Astrocyte of the hippocampus (primary cell): ENCODE results near the gene ZNF516.

Experiments
- DNase-seq: peaks from one replicate; pipeline ENCODE4 v3.0.0; 2011; ENCODE audit warnings: low read depth, low spot score

ZNF516 gene

DNA sequence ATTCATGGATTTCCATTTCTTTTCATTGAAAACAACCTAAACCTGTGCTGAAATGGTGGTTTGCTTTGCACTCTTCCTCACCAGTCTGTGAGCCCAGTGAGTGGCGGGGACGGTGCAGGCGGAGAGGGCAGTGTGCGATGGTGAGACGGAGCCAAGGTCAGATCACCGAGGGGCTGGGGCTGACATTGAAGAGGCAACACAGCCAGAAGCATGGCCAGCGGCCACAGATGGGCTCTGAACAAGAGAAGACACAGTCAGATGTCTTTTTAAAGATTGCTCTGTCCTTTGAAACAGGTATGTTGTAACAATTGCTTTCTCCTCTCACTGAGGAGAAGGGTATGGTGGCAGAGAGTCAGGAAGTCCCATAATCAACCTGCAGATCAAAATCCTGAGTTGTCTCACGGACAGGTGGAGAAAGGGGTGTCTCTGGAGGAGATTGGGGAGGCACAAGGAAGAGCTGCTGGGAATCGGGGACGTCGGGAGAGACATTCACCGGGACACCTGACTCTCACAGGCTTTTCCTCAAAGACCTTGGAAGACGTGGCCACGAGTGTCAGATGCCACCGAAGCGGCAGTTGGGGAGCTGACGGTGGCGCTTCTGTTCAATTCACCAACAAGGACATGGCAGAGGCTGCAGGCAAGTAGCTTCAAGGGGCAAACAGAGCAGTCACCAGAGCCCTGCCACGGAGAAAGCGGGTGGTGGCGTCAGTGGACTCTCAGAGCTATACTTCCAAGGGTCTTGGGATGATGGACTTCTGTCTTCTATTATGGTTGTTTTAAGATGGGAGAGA lies 12.1 kb upstream of the ZNF516 start:
- no peak for DNase-seq

DNA sequence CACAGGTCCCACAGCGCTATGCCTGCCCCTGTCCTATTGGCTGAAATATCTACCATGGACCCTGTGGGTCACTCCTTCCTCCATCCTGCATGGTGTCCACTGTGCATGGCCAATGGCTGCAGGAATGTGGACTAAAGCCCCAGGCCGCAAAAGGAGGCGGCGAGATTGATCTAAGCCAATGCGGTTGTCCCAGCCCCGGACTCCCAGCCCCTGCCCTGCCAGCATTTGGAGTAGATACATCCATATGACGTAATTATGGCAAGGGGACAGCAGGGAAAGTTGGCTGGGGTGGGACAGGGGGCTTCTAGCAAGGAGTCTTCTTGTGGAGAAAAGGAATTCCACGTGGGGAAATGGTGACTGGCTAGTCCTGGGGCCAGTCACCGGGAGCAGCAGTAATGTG lies 11.4 kb upstream of the ZNF516 start:
- DNase-seq = no peak

DNA sequence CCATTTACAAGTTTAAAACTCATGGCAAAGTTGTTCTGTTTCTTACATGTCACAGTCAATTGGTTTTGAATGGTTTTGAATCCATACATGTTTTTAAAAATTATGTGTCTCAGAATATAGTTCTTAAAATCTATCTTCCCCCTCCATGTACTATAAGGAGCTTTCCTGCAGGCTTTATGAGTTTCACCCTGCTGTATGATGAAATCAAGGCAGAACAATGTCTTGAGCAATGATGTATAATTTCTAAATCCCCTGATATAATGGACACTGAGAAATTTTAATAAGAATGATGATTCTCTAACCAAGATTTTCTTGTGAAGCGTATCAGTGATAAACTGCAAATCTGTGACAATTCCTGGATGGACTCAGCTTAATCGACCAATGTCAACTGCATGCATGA lies 10.6 kb upstream of the ZNF516 start:
- DNase-seq = no peak

DNA sequence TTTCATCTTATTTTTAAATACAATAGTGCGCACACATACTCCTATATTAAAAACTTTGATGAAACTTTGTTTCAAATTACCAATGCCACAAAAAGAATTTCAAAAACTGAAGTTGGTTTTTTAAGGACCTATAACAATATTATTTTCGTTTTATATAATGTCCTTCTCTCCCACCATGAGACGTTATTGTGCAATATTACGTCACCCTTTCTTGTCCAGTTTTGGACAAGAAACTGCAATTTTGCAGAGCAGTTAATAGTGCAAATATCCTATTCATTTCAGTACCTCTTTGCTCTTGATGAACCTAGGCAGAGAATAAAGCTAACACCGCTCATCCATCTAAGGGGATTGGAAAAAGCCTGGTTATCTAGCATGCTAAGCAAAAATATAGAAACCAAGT lies 9.7 kb upstream of the ZNF516 start:
- DNase-seq = no peak

DNA sequence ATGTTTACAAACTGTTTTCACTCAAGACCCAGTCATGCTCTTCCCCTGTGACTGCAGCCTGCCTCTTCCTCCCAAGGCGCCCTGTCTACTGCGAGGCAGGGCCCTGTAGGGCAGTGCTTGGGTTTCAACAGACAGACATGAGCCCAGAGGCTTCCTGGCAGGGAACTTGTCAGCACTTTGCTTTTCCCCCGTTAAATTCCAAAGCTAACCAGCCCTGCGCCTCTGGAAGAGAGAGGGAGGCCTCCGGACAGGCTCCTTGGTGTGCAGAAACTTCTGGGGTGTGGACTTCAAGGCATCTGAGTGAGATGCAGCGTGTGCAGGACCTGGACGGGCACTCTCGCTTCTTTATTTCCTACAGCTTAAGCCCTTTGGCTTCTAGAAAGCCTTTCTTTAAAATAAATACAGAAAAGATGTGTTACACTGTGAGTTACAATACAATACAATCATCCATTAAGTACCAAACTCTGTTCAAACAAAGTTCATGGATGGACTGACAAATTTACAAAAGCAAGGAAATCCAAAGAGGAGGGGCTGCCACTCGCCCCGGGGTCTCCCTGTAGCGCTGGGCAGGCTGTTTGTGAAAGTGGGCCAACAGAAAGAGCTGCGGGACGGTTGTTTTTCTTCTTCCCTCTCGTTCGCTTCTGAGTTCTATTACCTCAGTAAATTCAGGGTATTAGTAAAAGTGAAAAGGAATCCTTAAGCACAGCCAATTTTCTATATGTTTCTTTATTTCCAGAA lies 8.8 kb upstream of the ZNF516 start:
- no peak for DNase-seq

DNA sequence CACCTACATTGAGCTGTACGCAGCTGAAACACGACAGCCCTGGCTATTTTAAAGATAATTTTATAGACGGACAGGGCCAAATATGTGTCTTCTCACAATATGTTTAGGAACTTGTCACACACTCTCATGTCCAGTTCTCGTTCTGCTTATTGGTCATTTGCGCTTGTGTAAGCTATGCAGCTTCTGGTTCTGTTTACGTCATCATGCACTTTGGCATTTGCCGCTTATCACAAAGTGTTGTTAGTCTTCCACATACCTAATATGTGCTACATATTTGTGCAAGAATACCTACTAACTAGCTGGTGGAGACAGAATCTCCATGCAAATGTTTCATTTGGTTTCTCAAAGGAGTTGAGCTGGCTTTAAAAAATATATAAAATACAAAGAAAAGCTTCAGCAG lies 7.5 kb upstream of the ZNF516 start:
- no peak for DNase-seq

DNA sequence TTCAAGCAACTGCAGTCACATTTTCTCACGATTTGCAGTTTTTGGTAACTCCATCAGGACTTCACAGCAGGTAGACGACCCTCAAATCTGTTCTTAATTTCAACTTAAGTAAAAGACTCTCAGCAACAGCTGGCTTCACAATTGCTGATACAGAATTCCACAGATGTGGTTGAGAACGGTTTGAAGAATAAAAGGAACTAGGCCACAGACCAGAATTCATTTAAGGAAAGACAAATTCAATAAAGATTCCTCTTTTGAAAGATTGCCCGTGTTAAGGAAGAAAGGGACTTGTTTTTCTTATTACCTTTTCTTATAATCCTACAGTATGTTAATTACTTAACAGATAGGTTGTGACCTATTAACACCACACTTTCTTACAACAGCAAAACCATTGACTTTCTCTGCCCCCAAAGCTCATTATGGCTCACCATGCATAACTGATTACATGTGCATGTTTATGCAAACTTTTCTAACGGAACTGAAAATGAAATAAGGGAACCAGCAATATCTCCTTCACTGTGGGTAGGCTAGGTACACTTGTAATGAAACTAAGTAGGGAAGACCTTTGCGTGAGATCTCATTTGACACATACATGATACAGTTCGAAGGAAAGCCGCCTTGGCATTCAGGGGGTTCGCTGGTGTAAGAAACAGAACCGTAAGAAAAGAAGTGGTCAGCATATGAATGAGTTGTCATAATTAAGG lies 4.7 kb upstream of the ZNF516 start:
- no peak for DNase-seq

DNA sequence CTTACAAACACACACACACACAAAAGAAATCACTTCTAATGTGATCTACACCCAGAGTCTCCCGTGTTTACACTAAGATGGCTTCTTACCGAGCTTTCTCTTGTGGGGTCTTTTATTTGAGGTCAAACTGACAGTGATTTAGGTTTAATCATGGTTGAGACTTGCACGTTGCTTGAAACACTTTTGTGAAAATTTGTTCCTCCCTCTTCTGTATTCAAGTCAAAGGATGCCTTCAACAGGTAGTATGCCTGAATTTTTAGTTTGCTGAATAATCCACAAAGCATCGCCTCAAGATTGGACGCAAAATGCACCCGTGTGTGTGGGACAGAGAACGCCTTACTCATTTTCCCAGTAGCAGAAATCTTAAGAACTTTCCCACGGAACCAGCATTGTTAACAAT lies 4.0 kb upstream of the ZNF516 start:
- no peak for DNase-seq

DNA sequence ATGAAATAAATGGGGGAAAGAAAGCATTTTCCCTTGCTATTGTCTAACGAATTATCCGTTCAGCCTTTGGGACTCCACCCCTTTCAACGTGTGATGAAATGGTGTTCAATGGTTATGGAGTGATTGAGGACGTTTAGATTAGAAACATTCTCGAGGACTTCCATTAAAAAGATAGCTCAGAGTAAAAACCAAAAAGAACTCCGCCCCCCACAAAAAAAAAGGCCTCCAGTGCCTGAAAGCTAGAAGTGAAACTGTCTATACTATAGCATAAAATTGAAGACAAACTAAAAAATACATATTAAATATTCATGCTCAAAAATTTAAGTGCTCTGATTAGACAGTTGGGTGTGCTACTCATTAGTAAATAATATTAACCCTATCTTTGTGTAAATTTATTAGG lies 3.0 kb upstream of the ZNF516 start:
- DNase-seq = no peak

DNA sequence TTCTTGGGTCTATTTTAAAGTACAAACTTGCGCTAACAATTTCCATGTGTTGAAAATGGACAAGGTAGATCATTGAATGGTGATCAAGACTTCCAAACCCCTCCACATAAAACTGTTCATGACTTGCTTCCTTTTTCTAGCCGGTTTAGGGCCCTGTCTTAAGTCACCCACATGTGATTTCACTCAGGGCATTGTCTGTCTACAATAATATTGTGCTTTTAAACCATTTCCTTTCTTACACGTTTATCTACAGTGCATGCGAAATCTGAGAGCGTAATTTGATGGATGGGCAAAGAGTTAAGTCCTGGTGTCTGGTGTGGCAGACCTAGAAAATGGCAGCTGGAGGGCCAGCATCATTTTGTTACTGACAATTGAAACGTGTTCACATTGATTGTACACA lies 2.0 kb upstream of the ZNF516 start:
- no peak for DNase-seq

DNA sequence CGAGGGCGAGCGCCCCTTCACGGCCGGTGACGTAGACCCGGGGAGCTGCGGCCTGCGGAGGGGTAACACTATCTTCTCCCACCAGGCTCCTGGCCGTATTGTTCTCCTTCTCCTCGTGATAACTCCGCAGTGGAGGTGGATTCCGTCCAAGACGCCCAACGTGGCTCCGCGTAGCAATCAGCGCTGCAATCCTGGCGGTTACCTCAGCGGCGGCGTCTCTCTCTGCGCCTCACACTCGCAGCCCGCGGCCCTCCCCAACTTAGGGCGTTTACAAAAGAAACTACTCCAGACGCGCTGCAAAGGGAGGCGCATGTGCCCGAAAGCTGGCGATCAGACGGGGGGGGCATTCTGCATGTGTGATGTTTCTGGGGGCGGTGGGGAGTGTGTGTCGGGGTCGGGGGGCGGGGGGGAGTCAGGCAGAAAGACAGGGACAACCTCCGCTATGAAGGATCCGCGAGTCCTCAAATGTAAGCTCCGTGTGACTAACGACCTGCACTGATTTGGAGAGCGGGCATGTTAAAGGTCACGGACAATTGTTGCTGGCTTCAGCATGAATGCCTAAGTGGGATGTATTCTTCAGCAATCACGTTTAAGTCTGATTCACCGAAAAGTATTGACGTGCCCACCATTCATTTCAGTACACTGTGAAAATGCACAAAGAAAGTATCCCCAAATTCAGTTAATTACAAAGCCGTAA lies 1.3 kb upstream of the ZNF516 start:
- peak; percentile 73 for DNase-seq

DNA sequence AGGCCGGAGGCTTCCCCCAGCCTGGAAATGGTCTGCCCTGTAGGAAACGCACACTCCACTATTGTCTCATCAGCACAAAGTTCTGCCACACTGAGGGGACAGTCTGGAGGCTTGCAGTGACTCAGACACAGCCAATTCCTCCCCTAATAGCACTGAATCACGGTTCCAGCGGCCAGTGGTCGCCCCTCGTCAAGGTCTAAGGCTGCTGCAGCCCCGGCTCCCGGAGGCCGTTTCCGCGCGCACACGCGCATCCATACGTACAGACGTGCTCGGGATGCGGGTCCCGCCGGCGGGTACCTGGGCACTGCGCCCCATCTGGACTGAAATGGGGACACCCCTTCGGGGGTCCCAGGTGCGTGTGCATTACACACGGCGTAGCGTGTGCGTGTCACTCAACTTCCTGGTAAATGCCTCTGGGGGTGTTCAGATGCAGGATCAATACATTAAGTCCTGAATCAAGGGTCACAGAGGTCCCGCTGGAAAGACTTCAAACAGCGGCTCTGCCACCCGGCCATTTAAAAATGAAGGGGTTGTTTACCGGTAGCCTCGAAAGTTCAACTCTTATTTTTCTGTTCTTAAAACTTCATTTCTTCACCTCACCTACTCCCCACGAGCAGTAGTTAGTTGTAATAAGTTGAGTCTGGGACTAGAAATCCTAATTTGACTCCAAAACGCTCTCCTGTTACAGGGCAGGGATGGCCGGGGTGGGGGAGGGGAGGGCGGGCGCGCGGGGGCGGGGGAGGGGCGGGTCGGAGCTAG lies 572 bp upstream of the ZNF516 start:
- peak; percentile 70 for DNase-seq

DNA sequence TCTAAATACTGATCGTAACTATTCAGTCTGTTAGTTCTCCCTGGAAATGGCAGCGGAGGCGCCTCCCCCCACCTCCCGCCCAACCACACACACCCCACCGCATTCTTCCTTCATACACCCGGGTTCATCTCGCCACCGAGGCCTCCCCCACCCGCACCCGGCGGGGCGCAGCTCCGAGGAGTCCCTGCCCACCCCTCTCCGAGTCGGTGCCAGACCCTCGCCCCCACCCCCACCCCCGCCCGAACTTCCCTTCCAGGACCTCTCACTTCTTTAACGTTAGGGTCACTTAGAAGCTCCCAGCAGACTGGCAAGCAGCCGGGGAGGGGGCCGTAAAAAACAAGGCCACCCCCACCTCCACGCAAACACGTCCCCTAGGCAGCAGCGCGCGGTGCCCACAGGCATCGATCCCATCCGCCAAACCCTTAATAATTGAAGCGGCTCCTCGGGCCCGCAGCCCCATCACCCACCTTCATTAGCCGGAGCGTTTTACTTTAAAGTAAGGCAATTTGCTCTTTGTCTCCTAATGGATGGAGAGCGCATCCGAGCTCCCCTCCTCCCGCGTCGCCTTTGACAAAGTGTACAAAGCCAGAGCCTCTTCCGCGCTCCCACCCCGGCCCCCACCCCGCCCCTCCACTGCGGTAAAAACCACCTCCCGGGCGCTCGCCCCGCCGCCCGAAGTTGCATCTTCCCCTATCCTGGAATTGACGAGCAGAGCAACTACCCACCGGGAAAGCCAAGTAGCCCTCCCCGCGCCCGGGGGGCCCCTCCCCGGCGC lies 624 bp downstream of the ZNF516 start:
- DNase-seq = peak; percentile 67

DNA sequence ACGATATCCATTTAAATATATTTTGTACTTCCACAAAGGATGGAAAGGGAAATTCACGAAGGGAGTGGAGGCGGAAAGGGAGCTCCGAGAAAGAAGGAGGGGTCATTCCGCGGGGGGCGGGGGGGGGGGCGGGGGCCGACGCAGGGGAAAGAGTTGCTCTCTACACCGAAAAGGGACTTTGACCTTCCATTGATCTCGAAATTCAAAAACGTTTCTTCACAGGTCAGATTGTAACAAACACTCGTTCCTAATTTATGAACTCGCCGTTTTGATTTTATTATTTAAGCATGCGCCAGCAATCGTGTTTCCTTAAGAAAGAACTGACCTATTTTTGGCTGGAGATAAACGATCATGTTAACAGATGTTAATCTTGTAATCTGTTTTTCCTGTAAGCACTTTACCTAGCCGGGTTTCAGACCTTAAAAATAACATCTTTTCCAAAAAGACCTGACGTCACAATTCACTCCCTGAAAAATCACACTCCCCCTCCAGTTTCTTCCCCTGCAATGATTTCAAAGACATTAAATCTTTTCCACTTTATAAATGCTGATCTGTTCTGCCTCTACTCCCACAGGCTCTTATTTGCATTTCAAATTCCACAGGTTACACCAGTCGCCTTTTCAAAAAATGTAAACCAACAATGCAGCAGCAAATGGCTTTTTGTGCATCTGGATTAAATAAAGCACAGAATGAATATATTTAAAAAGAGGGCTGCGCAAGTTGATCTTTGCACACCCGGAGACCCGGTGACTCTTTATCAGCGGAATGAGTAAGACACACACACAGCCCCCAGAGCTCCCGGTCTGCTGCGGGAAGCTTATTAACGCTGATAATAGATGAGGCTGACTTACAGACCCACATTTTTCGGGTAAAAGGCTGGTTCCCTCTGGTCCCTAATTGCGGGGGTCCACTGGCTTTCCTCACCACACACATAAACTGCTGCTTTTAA lies 1.6 kb downstream of the ZNF516 start:
- peak; percentile 50 for DNase-seq

DNA sequence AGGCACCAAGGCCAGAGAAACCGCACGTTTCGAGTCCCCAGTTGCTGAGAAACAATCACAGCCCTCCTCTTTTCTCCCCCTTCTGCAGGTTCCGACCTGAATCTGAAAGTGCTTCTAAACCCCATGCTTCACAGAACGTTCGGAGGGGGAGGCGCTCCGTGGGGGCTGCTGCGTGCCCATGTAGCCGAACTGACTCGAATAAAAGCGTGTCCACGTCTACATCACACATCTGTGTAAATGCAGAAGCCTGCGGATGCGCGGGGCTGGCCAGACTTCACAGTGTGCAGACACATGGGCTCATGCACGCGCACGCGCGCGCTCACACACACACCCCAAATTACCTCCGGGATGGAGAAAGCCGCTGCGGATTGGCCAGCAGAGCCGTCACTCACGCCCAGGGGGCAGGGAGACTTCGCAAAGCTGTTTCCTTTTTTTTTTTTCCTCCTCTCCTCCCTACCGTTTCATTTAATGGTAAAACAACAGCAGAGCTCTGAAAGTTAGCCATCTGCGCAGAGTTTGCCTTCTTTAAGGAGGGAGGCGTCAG lies 2.3 kb downstream of the ZNF516 start:
- DNase-seq = peak; percentile 100

DNA sequence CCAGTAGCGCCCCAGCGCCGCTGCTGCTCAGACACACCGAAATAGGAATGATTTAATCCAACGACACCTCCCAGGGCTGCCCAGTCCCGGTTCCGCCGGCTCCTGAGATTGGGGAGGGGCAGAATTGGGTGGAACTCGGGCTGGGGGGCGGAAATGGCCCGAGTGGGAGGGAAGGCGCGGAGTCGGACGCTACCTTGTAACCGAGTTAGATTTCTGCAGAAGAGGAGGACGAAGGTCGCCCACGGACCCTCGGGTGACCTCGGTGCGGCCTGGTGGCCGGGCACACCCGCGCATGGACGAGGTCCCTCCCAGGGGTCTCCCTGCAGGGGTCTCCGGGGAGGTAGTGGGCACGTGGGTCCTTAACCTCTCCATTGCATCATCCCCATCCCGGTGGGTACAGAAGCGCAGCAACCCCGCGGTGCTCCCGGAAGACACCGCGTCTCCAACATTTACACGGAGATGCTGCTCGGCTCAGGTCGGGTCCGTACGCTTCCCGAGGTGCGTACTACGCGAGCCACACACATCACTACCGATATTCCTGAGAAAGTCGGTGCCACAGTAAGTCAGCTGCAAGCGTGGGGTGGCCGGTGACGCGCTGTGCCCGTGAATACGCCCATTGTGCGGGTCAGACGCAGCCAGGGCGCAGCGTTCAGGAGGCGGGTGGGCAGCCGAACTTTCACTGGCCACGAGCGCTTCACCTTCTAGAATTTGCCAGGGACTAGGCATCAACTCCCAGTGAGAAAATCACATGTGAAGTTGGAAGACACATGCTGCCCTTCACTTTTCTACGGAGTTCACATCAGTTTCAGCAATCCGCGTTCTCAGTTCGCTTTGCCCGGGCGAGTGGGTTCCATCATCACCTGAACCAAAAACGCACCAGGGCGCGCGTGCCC lies 3.0 kb downstream of the ZNF516 start:
- peak; percentile 69 for DNase-seq

DNA sequence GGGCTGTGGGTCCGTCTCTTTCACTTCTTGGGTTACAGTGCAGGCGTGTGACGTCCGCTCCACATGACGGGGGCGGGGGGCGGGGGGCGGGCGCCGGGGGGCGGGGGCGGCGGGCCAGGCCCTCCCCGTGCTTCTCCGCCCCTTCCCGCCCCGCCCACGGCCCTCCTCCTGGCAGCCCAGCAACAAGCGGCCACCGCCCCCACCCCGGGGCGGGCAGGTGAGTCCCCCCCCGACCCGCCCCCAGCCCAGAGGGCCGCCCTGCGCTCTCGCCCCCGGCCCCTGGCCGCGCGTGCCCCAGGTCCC lies 3.6 kb downstream of the ZNF516 start:
- DNase-seq = peak; percentile 85
